ENCODE measurements around the gene PLPPR5.

The PLPPR5 gene

DNA sequence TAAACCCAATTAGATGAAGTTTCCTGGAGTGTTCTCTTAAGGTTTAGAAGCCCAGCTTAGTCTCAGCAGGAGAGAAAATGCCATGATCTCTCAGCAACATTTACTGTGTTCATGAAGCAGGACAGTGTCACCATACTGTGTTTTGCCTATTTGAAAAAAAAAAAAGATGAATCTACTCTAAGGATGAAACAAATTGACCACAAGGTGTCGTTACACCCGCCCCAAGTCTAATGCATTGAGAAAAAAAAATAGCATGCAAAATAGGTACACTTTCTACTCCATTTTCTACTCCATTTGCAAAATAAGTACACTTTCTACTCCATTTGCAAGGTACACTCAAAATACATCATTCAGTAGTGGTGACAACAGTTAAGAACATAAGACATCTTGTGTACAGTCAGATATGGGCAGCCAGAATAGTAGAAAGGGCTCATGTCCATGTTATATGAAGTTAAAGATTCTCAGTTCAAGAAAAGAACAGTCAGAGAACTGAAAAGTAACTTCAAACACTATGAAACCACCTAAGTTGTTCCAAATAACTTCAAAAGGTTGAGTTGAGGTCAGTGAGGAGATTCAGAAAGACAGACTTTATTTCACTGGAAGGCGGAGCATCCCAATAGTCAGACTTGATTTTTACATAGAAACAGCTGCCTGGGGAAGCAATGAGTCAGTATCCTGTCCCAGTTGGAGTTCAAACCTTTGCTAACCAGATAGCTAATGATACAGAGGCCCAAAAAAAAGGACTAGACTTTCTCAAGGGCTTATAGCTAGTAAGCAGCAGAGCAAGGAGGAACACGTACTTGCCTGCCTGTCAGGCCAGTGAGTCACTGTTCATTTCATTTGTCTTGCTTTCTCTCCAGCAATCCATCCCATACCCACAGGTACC lies 13.3 kb downstream of the PLPPR5 start:
- Mint-ChIP-seq H3K36me3 (ENCODE audit: low read depth) (no peaks in the 10 kb centered on the region), H3K9me3 (no peaks in the 10 kb centered on the region), H3K27ac (no peak overlapping the region), H3K4me1 (no peaks in the 10 kb centered on the region), H3K27me3 (ENCODE audit: low read depth) (peaks cover 3% of the 10 kb centered on the region), H3K4me3 (no peak overlapping the region)
- TF ChIP-seq, protein P1, sequence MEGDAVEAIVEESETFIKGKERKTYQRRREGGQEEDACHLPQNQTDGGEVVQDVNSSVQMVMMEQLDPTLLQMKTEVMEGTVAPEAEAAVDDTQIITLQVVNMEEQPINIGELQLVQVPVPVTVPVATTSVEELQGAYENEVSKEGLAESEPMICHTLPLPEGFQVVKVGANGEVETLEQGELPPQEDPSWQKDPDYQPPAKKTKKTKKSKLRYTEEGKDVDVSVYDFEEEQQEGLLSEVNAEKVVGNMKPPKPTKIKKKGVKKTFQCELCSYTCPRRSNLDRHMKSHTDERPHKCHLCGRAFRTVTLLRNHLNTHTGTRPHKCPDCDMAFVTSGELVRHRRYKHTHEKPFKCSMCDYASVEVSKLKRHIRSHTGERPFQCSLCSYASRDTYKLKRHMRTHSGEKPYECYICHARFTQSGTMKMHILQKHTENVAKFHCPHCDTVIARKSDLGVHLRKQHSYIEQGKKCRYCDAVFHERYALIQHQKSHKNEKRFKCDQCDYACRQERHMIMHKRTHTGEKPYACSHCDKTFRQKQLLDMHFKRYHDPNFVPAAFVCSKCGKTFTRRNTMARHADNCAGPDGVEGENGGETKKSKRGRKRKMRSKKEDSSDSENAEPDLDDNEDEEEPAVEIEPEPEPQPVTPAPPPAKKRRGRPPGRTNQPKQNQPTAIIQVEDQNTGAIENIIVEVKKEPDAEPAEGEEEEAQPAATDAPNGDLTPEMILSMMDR (IDR thresholded peaks at IDR 0.05; ENCODE audit: unreplicated experiment in 3 of 3), result no peak

DNA sequence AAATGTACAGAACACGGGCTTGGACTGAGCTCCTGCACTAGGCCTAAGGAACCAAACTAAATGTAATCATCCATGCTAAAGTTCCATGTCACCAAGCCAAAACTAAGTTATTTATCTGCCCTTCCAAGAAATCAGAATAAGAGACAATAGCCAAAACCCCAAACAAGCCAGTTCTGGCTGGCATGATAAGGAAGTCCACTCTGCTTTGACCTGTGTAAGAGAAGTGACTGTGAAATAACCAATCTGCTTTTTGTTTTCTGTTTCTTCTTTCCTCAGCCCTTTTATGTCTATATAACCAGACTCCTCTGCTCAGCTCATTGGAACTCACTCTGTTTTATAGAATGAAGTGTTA lies 15.1 kb downstream of the PLPPR5 start:
- H3K4me1 Mint-ChIP-seq, result no peaks in the 10 kb centered on the region
- TF ChIP-seq, protein P1 (IDR thresholded peaks at IDR 0.05; ENCODE audit: unreplicated experiment in 3 of 3), result no peak
- no peaks in the 10 kb centered on the region for H3K36me3 Mint-ChIP-seq (ENCODE audit: low read depth)
- peaks cover 3% of the 10 kb centered on the region for H3K27me3 Mint-ChIP-seq (ENCODE audit: low read depth)
- peaks cover 3% of the 10 kb centered on the region for H3K9me3 Mint-ChIP-seq
- no peak overlapping the region for H3K4me3 Mint-ChIP-seq
- peak overlapping the region; percentile 69 to 83 (median 76) for H3K27ac Mint-ChIP-seq

DNA sequence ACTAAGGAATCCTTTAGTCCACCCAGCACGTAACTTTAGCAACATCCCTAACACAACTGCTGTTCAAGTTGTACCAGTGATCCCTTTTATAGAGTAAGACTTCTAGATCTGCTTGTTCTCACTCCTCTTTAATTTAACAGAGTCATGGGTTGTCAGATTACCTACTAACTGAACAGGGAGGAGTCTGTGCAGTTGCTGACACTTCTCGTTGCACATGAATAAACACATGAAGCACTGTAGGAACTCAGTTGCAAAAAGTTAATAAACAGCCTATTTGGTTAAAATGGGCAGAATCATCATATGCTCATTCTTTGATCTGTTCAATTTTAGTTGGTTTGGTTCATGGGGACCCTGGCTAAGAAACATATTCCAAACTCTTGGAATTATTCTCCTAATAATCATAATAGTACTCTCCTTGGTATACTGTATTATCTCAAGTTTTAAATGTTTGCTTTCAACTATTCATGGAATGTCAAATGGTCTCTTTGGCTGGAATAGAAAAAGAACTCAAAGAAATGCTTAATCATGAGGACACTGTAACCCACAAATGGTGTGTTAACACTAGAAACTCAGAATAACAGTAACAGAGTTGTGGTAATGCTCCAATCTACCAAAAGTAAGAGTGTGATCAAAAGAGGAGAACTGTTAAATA lies 15.6 kb downstream of the PLPPR5 start:
- Mint-ChIP-seq H3K4me1 (no peaks in the 10 kb centered on the region), H3K9me3 (peaks cover 3% of the 10 kb centered on the region)

DNA sequence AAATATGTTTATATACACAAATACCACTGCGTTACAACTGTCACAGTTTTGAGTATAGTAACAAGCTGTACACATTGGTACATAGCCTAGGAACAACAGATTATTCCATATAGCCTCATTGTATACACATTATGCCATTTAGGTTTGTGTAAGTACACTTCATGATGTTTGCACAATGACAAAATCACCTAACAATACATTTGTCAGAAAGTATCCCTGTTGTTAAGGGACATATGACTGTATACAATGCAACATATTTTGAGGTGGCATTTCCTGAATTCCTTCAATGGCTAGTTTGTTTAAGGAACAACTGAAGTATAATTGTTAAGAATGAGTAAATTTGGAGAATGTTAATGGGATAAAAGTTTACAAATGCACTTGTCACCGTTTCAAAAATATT lies 19.0 kb downstream of the PLPPR5 start:
- no peaks in the 10 kb centered on the region for H3K4me1 Mint-ChIP-seq
- no peak overlapping the region for H3K27ac Mint-ChIP-seq
- peaks cover 3% of the 10 kb centered on the region for H3K27me3 Mint-ChIP-seq (ENCODE audit: low read depth)
- TF ChIP-seq, protein P1 (IDR thresholded peaks at IDR 0.05; ENCODE audit: unreplicated experiment in 3 of 3), result no peak
- H3K36me3 Mint-ChIP-seq (ENCODE audit: low read depth), result no peaks in the 10 kb centered on the region
- H3K9me3 Mint-ChIP-seq, result peaks cover 3% of the 10 kb centered on the region
- no peak overlapping the region for H3K4me3 Mint-ChIP-seq

More for the DNA sequence above, 15.6 kb downstream of the PLPPR5 start:
- peak overlapping the region; percentile 69 to 83 (median 76) for H3K27ac Mint-ChIP-seq
- TF ChIP-seq, protein P1 (IDR thresholded peaks at IDR 0.05; ENCODE audit: unreplicated experiment in 3 of 3), result no peak
- peaks cover 3% of the 10 kb centered on the region for H3K27me3 Mint-ChIP-seq (ENCODE audit: low read depth)
- H3K4me3 Mint-ChIP-seq, result no peak overlapping the region
- no peaks in the 10 kb centered on the region for H3K36me3 Mint-ChIP-seq (ENCODE audit: low read depth)

DNA sequence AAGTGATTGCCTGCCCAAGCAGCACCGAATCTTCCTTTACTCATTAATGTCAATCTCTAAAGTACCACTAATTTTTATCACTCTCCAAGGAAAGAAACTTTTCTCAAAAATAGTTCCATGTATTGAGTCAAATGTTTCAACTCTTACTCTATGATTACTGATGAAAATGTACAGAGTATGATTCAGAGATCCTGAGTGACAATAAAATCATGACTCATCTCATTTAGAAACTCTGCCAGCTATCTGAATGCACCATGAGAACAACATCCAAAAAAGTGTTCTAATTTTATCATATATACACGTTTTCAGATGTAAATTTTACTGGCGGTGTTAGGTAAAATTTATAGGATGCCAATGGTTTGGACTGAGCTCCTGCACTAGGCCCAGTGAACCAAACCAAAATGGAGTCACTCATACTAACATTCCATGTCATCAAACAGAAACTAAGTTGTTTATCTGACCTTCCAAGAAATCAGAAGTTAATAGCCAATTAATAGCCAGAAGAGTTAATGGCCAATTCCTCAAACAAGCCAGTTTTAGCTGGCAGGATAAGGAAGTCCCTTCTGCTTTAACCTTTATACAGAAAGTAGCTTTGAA lies 22.6 kb downstream of the PLPPR5 start:
- Mint-ChIP-seq H3K4me1 (no peaks in the 10 kb centered on the region), H3K27me3 (ENCODE audit: low read depth) (no peaks in the 10 kb centered on the region), H3K4me3 (no peak overlapping the region), H3K9me3 (peaks cover 3% of the 10 kb centered on the region), H3K36me3 (ENCODE audit: low read depth) (no peaks in the 10 kb centered on the region), H3K27ac (no peak overlapping the region)
- TF ChIP-seq, protein P1 (IDR thresholded peaks at IDR 0.05; ENCODE audit: unreplicated experiment in 3 of 3), result no peak

Measured in nephron (organoid).